ENCODE measurements around the gene ASB1.
"Not testable (repeated sequence)": the region's sequence is repeated elsewhere in the genome, so short reads cannot be mapped to it uniquely, and the experiment has no call there.

DNA sequence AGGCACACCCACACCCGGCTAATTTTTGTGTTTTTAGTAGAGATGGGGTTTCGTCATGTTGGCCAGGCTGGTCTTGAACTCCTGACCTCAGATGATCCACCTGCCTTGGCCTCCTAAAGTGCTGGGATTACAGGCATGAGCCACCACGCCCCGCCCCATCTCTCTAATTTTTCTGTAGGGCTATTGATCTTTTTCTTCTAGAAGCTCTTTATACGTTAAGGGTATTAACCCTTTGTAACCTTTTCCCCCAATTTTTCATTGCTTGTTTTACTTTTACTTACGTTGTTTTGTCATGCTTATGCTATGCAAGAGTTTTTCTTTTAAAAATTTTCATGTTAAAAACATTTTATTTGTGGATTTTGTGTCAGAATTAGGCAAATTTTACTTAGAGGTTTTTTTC, 15.5 kb downstream of the ASB1 start:
- TF ChIP-seq, protein P1, sequence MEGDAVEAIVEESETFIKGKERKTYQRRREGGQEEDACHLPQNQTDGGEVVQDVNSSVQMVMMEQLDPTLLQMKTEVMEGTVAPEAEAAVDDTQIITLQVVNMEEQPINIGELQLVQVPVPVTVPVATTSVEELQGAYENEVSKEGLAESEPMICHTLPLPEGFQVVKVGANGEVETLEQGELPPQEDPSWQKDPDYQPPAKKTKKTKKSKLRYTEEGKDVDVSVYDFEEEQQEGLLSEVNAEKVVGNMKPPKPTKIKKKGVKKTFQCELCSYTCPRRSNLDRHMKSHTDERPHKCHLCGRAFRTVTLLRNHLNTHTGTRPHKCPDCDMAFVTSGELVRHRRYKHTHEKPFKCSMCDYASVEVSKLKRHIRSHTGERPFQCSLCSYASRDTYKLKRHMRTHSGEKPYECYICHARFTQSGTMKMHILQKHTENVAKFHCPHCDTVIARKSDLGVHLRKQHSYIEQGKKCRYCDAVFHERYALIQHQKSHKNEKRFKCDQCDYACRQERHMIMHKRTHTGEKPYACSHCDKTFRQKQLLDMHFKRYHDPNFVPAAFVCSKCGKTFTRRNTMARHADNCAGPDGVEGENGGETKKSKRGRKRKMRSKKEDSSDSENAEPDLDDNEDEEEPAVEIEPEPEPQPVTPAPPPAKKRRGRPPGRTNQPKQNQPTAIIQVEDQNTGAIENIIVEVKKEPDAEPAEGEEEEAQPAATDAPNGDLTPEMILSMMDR (IDR thresholded peaks at IDR 0.05; ENCODE audit: low read length), result not testable (repeated sequence)
- TF ChIP-seq EZH2 (optimal IDR thresholded peaks at IDR 0.05; ENCODE audit: low read depth, low read length), result not testable (repeated sequence)

Measured in MM.1S (cell line).